CD4-positive, alpha-beta T cell treated with Interleukin-21 for 1 hour (primary cell): Measurements from ENCODE around the gene MARS1.
"Not testable (repeated sequence)": the region's sequence is repeated elsewhere in the genome, so short reads cannot be mapped to it uniquely, and the experiment has no call there.

ENCODE experiments used
- DNase-seq: peaks from one replicate; pipeline ENCODE4 v3.0.0-alpha.2; 2020

The MARS1 gene

DNA sequence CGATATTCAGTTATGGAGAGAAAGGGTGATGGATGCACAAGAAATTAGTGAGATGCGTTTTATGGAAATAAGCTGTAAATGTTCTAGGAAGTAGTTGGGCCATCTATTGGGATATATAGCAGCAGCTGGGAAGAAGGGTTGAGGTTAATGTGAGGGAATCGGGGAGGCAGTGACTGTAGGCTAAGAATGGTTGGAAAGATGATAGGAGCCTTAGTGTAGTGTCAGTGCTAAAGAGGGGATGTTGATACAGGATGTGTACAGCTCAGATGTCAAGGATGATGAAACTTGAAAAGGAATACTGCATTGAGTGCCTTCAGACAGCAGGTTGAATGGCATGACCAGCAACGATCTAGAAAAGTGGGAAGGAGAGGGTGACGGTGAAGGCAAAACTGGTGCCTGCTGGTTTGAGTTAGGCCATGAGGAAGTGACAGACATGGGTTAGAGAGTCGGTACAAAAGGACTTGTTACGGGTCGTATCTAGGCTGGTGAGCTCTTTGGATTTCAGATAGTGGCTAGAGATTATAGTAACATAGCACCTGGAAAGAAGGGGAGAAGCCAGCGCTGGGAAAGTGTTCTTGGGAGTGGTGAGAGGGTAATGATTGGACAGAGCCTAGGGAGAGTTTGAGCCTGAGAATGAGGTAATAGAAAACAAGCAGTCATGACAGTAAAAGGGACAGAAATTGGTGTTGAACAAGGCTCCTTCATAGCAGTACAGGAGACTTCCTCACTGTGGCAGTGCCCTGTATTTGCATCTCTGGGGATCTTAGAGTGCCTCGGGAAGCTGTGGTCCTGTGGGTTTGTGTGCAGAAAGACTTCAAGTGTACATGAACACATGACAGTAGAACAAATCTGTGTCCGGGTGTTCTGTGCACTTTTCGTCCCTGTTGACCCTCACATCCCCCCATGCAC, 9.6 kb downstream of the MARS1 start:
- DNase-seq: no peak

- no peak for DNase-seq
These were observed 10.2 kb downstream of the MARS1 start for GRCh38 chr12:57498132-57498502.

DNA sequence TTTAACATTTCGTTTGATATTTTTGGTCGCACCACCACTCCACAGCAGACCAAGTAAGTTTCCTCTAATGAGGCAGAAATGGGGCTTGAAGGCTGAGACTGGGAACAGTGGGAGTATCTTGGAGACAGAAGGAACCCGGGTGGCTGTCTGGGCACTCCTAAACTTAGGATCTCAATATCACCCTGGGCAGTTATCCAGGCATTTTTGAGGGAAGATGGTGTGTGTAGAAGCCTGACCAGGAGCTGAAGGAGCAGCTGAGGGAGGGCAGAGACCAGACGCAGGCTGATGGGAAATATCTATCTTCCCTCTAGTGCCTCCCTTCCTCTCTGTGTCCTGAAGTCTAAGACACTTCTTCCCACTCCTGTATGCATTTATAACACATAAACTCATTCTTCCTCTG, 10.7 kb downstream of the MARS1 start:
- DNase-seq: no peak

- no peak for DNase-seq
These were observed 12.3 kb downstream of the MARS1 start for GRCh38 chr12:57500213-57500612.

DNA sequence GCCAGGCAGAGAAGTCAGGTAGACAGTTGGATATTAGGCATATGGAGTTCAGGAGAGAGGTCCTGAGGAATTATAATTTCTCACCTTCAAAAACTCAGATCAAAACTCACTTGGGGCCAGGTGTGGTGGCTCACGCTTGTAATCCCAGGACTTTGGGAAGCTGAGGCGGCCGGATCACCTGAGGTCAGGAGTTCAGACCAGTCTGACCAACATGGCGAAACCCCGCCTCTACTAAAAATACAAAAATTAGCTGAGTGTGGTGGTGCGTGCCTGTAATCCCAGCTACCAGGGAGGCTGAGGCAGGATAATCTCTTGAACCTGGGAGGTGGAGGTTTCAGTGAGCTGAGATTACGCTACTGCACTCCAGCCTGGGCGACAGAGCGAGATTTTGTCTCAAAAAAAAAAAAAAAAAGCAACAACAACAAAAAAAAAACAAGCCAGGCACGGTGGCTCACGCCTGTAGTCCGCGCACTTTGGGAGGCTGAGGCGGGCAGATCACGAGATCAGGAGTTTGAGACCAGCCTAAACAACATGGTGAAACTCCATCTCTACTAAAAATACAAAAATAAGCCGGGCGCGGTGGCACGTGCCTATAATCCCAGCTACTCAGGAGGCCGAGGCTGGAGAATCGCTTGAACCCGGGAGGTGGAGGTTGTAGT, 14.6 kb downstream of the MARS1 start:
- DNase-seq: not testable (repeated sequence)

GRCh38 chr12:57506541-57506940, 18.7 kb downstream of the MARS1 start:
- DNase-seq: not testable (repeated sequence)

GRCh38 chr12:57507796-57508195, 19.9 kb downstream of the MARS1 start:
- DNase-seq: not testable (repeated sequence)

DNA sequence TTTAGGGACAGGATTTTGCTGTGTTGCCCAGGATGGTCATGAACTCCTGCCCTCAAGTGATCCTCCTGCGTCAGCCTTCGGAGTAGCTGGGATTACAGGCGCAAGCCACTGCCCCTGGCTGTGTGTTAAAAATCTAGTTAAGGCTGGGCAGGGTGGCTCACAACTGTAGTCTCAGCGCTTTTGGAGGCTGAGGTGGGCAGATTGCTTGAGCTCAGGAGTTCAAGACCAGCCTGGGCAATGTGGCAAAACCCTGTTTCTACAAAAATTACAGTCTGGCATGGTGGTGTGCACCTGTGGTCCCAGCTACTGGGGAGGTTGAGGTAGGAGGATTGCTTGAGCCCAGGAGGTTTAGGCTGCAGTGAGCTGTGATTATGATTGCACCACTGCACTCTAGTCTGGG, 23.3 kb downstream of the MARS1 start:
- DNase-seq: no peak

DNA sequence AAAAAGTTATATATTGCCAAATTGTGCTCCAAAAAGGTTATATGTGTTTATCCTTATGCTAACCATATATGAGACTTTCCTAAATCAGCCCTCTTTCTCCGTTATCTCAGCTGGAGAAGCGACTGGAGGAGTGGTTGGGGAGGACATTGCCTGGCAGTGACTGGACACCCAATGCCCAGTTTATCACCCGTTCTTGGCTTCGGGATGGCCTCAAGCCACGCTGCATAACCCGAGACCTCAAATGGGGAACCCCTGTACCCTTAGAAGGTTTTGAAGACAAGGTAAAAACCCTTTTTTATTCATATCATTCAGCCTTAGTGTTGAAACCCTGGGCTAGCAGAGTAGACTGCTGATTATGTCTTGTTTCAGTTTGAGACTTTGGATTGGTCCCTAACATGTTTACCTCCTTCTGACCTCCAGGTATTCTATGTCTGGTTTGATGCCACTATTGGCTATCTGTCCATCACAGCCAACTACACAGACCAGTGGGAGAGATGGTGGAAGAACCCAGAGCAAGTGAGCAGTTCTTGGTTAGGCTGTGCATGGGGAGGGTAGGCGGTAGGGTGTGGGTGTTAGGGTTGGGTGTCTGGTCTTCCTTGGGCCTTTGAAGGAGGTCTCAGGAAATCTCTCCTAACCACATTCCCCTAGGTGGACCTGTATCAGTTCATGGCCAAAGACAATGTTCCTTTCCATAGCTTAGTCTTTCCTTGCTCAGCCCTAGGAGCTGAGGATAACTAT, 23.9 kb downstream of the MARS1 start:
- DNase-seq: no peak

DNA sequence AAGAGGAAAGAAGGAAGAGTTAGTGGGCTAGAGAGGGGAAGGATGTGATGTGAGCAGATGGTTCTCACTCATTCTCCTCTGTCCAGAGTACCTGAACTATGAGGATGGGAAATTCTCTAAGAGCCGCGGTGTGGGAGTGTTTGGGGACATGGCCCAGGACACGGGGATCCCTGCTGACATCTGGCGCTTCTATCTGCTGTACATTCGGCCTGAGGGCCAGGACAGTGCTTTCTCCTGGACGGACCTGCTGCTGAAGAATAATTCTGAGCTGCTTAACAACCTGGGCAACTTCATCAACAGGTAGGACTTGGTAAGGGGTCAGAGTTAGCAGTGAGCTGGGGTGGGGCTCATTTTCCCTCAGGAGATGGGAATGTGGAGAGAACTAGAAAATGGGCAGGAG, 24.8 kb downstream of the MARS1 start:
- no peak for DNase-seq

DNA sequence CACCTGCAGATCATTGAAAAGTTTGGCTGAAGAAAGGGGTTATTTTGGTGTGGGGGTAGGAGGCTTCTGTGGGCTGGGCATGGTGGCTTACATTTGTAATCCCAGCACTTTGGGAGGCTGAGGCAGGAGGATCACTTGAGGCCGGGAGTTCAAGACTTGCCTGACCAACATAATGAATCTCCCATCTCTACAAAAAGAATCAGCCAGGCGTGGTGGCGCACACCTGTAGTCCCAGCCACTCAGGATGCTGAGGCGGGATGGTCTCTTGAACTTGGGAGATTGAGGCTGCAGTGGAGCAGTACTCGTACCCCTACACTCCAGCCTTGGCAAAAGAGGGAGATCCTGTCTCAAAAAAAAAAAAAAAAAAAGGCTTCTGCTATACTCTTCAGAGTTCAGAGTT, 25.4 kb downstream of the MARS1 start:
- DNase-seq: no peak

GRCh38 chr12:57513677-57514076, 25.8 kb downstream of the MARS1 start:
- not testable (repeated sequence) for DNase-seq

DNA sequence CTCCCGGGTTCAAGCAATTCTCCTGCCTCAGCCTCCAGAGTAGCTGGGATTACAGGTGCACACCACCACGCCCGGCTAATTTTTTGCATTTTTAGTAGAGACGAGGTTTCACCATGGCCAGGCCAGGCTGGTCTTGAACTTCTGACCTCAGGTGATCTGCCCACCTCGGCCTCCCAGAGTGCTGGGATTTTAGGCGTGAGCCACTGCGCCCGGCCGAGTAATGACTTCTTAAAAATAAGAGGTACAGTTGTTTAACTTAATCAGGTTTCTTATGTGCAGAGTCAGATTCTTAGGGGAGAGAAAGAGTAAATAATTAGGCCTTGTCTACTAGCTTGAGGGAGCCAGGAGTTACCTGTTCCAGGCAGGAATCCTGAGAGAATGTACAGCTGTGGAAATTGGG, 26.4 kb downstream of the MARS1 start:
- not testable (repeated sequence) for DNase-seq

- no peak for DNase-seq
These were observed 27.0 kb downstream of the MARS1 start for GRCh38 chr12:57514720-57515407.

- no peak for DNase-seq
These were observed 27.6 kb downstream of the MARS1 start for GRCh38 chr12:57515408-57515933.

DNA sequence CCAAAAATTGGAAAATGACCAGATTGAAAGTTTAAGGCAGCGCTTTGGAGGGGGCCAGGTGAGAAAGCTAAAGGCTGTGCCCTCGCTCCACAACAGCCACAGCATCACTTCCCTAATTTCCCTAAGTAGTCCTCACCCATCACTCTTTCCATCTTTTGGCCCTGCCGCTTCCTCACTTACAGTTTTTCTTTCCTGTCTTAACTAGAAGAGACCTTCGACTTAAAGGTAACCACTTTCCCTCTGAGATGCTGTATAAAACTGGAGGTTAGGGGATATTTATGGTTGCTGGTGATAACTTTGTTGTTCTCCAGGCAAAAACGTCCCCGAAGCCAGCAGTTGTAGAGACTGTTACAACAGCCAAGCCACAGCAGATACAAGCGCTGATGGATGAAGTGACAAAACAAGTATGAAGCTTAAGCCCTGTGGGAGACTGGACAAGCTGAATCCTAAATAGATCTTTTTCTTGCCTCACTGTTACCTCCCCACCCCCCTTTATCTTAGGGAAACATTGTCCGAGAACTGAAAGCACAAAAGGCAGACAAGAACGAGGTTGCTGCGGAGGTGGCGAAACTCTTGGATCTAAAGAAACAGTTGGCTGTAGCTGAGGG, 28.2 kb downstream of the MARS1 start:
- DNase-seq: no peak

DNA sequence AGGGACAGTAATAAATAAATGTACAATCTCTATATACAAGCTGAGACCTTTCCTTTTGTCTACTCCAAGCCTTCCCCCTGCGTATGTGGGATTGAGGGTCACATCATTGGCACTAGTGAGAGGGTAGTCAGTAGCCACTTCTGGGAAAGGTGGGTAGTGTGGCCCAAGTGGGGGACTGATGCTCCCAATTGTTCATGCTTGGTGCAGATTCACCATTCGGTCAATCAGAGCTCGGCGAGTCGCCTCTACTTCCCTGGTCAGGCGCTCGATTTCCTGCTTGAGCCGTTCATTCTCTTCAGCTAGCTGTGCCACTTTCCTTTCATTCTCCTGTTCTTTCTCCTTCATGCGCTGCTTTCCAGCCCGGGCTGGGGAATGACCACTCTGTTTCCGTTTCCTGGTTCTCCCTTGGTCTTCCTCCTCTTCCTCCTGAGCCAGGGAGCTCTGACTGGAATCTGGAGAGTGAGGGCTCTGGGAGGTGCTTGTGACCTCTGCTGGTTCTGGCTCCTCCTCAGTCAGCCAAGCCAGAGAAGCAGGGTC, 28.8 kb downstream of the MARS1 start:
- DNase-seq: no peak

GRCh38 chr12:57517187-57517586, 29.3 kb downstream of the MARS1 start:
- no peak for DNase-seq

DNA sequence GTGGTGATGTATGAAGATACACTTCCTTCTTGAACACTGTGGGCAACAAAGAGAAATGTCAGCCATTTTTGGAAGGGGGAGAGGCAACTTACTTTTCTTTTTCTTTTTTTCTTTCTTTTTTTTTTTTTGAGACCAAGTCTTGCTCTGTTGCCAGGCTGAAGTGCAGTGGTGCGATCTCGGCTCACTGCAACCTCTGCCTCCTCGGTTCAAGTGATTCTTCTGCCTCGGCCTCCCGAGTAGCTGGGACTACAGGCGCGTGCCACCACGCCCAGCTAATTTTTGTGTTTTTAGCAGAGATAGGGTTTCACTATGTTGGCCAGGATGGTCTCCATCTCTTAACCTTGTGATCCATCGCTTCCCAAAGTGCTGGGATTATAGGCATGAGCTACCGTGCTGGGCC, 29.9 kb downstream of the MARS1 start:
- not testable (repeated sequence) for DNase-seq

- DNase-seq: no peak
These were observed 30.5 kb downstream of the MARS1 start for GRCh38 chr12:57518176-57518919.
